ENCODE data around the gene SLC43A3. TPM values are rescaled to one million over a fixed set of nuclear protein-coding genes. Genes with fewer than 3 reads are reported as not detected.

Gene SLC43A3
- total RNA-seq, 1 donor from 2014 or later: 66.0 TPM

- DNase-seq (ENCODE audit: low read depth): no peak
- no peak overlapping the region for H3K4me3 ChIP-seq (ENCODE audit: low read depth, low read length)
- no peak for TF ChIP-seq CTCF (conservative IDR thresholded peaks at IDR 0.05; ENCODE audit: low read depth, low read length)
These were observed 34.2 kb downstream of the SLC43A3 start for GRCh38 chr11:57392763-57393105.

- TF ChIP-seq CTCF (conservative IDR thresholded peaks at IDR 0.05; ENCODE audit: low read depth, low read length): no peak
- no peak for DNase-seq (ENCODE audit: low read depth)
- no peak overlapping the region for H3K4me3 ChIP-seq (ENCODE audit: low read depth, low read length)
These were observed 34.7 kb downstream of the SLC43A3 start for GRCh38 chr11:57392066-57392762.

GRCh38 chr11:57391539-57391938 lies 35.4 kb downstream of the SLC43A3 start:
- no peak overlapping the region for H3K4me3 ChIP-seq (ENCODE audit: low read depth, low read length)
- no peak for DNase-seq (ENCODE audit: low read depth)
- TF ChIP-seq CTCF (conservative IDR thresholded peaks at IDR 0.05; ENCODE audit: low read depth, low read length): no peak

- H3K4me3 ChIP-seq (ENCODE audit: low read depth, low read length): no peak overlapping the region
- DNase-seq (ENCODE audit: low read depth): no peak
- no peak for TF ChIP-seq CTCF (conservative IDR thresholded peaks at IDR 0.05; ENCODE audit: low read depth, low read length)
These were observed 35.8 kb downstream of the SLC43A3 start for GRCh38 chr11:57391111-57391510.

GRCh38 chr11:57390535-57390934 lies 36.4 kb downstream of the SLC43A3 start, which contains the start of gene PRG2:
PRG2 (minus strand) TSS chr11:57390650; CDS start chr11:57389944, 706 bp downstream.
- TF ChIP-seq CTCF (conservative IDR thresholded peaks at IDR 0.05; ENCODE audit: low read depth, low read length): no peak
- no peak within 1 kb of the TSS for H3K4me3 ChIP-seq (ENCODE audit: low read depth, low read length)
- no peak for DNase-seq (ENCODE audit: low read depth)

- DNase-seq (ENCODE audit: low read depth): no peak
- no peak for TF ChIP-seq CTCF (conservative IDR thresholded peaks at IDR 0.05; ENCODE audit: low read depth, low read length)
- H3K4me3 ChIP-seq (ENCODE audit: low read depth, low read length): no peak overlapping the region
These were observed 39.5 kb downstream of the SLC43A3 start for GRCh38 chr11:57387289-57388030.

Measured in epithelial cell of proximal tubule (primary cell).